GM23248 (cell line): ENCODE data around the gene ABCF1.

Source experiments
- EZH2 ChIP-seq: fragments of 200-600 bp; sonication (generic); IDR thresholded peaks from 2 replicates; pipeline ENCODE4 v1.6.1; 2018; ENCODE audit warnings: antibody characterized with exemption, mild to moderate bottlenecking; ENCODE audit not compliant: insufficient read depth, poor library complexity, severe bottlenecking
- EZH2phosphoT487 ChIP-seq: fragments of 200-600 bp; sonication (generic); IDR thresholded peaks from 2 replicates; pipeline ENCODE4 v1.6.1; 2018; ENCODE audit warnings: antibody characterized with exemption, moderate library complexity, mild to moderate bottlenecking, low read depth; ENCODE audit not compliant: insufficient read depth

GRCh38 chr6:30583921-30584320, 12.7 kb downstream of the ABCF1 start:
- TF ChIP-seq EZH2, result no peak
- no peak for TF ChIP-seq EZH2phosphoT487
